HT-29 (cell line): ENCODE measurements around the gene FMN2. TPM values are rescaled to one million over a fixed set of nuclear protein-coding genes. Genes with fewer than 3 reads are reported as not detected.

Experiments
- DNase-seq: peaks from one replicate; pipeline ENCODE4 v3.0.0-alpha.2; 2015; ENCODE audit warnings: low spot score
- total RNA-seq: library from RNA; depleted of rRNA; stranded (reverse); fragments of >200 nt; shearing (Covaris generic); gene quantifications from 2 replicates; pipeline ENCODE4 v1.2.3, GENCODE V29; 2014

Gene FMN2
- total RNA-seq, 1 experiment from 2014 or later, result not detected

GRCh38 chr1:240098534-240098933, 6.9 kb downstream of the FMN2 start:
- DNase-seq, result no peak

- no peak for DNase-seq
Measured at GRCh38 chr1:240099329-240099728, 7.6 kb downstream of the FMN2 start.

DNA sequence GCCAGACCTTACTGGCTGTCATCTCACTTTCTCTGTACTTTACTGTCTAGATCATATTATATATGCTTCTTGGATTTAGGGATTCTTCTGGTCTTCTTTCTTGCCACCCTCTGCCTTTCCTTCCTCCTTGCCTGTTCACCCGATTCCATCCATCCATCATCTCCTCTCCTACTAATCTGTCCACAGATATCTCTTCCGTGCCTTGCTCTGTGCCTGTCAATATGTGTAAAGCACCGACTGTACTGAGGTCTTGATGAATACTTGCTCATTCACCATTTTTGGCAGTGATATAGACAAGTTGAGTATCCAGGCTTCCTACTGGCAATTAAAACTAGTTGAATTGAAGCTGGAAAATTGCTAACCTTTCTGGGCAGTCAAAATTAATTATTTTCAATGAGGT, 8.1 kb downstream of the FMN2 start:
- no peak for DNase-seq

- DNase-seq, result no peak
Measured at GRCh38 chr1:240100371-240100934, 8.8 kb downstream of the FMN2 start.

GRCh38 chr1:240101306-240101705, 9.6 kb downstream of the FMN2 start:
- no peak for DNase-seq

- no peak for DNase-seq
Measured at GRCh38 chr1:240101737-240102136, 10.1 kb downstream of the FMN2 start.

DNA sequence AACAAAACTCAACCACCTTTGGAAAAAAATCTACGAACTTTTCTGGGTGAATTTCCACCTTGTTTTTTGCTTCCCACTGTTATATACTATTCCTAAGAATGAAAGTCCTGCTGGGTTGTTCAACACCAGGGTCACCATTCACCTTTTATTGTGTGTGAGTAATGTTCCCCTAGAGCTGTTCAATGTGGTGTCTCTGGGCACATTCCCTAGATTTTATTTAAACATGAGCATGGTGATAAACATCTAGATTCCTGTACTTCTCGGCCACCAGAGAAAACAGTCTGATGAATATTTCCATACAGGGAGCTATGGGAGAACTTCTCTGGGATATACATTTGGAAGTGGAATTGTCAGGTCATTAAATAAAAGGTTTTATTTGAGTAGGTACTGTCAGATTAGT, 13.0 kb downstream of the FMN2 start:
- no peak for DNase-seq

GRCh38 chr1:240107058-240107684, 15.5 kb downstream of the FMN2 start:
- no peak for DNase-seq

DNA sequence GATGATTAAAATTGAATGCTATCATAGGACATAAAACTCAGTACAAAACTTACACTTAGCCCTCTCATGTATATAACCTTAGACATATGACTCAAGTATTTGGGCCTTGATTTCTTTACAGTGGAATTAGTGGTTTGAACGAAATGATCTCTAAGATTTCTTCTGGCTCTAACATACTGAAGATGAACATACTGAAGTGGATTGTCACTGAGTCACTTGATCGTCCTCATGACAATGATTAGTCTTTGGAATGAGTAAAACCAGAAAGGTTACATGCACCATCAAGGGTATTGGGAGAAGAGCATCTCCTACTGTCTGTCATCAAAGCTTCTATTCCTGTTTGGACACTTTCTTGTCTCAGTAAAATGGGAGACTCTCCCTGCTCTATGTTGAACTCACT, 17.4 kb downstream of the FMN2 start:
- DNase-seq, result no peak

DNA sequence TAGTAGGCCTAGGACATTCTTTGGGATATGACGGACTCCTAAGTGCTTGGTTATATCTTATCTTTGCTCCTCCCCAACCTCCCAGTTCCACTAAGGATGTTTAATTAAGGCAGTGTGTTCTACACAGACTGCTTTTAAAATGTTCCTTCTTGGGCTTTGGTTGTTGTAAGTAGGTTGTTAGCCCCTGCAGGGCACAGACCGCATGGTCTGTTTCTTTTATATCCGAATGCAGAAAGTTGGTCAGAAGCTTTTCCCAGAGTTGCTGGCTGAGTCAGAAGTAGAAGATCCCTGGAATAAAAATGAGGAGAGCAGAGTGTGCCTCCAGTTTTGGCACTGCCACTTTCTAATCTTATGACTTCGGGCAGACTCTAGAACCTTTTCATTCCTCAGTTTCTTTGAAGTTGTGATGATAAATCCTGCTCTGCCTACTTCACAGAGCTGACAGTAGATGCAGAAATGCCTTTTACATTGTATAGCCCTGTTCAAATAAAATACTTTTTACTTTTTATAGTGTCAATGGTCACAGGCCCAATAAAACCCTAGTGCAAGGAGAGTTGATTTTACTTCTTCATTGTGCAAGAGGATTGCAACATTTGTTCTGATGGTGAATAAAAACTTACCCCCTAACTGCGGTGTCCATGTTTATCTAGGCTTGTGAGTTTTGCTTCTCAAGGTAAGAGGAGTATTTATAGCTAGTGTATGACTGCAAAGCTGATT, 18.4 kb downstream of the FMN2 start:
- DNase-seq, result no peak

DNA sequence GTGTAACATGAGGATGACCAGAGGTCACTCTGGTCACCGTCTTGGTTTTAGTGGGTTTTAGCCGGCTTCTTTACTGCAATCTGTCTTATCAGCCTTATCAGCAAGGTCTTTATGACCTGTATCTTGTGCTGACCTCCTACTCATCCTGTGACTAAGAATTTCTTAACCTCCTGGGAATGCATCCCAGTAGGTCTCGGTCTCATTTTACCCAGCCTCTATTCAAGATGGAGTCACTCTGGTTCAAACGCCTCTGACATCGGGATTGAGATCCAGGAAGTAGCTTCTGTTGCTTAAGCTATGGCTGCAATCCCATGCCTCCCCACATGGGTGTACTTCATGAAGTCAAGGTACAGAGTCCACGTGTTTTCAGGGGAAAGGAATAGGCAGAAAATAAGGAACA, 19.9 kb downstream of the FMN2 start:
- DNase-seq, result peak; percentile 7

DNA sequence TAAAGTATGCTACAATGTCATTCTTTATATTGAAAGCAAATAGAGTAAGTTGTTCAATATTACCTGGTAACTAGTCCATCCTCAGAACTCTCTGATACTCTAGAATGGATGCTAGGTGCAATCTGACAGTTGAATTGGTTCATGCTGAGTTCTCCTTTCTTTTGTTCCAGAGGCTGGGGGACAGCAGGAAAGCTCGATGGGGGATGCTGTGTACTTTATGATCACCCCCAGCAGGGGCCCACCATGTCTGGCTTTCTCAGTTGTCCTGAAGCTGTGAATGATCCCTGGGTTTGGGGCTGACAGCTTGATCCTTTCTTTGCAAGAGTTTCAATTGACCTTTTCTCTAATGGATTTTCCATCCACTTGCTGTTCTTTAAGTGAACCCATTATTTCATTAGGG, 22.5 kb downstream of the FMN2 start:
- no peak for DNase-seq

DNA sequence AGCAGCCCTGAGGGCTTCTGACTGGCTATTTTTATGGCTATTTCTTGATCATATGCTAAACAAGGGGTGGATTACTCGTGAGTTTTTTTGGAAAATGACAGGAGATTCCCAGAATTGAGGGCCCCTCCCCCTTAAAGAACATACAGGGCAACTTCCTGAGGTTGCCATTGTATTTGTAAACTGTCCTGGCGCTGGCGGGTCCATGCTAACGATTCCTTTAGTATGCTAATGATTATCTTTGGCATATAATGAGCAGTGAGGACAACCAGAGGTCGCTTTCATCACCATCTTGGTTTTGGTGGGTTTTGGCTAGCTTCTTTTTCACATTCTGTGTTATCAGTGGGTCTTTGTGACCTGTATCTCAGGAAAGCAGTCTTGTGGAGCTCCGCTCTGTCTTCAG, 24.1 kb downstream of the FMN2 start:
- DNase-seq, result no peak

GRCh38 chr1:240116831-240117769, 25.4 kb downstream of the FMN2 start:
- no peak for DNase-seq

- DNase-seq, result no peak
Measured at GRCh38 chr1:240117930-240118329, 26.2 kb downstream of the FMN2 start.

DNA sequence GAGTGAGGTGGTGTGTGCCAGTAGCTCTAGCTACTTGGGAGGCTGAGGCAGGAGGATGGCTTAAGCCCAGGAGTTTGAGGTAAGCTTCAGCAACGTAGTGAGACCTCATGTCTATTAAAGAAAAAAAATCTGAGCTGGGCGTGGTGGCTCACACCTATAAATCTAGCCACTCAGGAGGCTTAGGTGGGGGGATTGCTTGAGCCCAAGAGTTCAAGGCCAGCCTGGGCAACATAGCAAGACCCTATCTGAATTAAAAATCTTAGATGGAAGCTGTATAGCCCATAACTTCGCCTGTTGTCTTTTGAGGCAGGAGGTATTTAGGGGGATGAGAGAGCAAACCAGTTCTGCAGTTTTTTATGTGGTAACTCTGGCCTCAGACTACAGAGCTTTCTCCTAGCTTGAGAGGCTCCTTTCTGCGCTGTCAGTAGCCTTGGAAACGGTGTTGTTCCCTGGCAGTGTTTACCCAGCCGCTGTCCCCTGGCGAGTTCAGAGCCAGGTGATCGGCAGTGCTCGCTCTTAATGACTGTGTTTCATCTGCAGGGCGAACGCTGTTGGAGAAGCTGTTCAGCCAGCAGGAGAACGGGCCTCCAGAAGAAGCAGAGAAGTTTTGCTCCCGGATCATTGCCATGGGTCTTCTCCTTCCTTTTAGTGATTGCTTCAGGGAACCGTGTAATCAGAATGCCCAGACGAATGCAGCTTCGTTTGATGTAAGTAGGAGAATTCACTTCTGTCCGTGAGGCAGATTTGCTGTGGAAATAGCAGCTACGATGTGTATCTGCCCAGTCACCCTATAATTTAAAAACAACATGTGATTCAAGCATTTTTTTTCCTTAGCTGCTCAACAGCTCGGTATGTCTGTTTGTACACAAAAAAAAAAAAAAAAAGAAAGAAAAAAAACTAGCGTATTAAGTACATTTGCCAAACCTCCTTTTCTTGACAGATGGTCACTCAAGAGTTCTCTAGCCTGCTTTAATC, 31.2 kb downstream of the FMN2 start:
- DNase-seq, result peak; percentile 12

DNA sequence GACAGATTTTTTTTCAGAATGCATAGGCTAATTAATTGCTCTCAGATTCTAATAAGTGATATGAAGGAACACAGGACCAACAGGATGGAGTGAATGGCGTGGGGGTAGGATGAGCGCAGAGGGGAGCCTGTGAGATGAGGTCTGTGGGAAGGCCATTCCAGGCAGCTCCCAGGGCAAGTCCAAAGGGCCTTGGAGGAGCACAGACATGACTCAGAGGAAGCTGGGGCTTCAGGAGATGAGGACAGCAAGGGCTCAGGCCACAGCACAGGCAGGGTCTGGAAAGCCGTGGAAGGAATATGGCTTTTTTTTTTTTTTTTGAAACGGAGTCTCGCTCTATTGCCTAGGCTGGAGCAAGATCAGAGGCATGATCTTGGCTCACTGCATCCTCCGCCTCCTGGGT, 35.1 kb downstream of the FMN2 start:
- no peak for DNase-seq

GRCh38 chr1:240128366-240128765, 36.7 kb downstream of the FMN2 start:
- DNase-seq, result no peak

DNA sequence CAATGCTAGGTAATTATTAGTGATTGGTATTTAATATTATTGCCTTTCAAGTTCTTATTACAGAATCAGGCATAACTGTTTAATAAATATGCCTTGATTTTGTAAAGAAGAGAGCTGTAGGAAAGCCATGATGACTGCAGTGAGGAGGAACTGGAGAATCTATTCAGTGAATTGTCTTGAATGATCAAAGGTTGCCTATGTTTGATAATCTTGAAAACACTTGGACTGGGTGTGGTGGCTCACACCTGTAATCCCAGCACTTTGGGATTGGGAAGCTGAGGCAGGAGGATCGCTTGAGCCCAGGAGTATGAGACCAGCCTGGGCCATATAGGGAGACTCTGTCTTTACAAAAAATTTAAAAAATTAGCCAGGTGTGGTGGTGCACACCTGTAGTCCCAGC, 42.4 kb downstream of the FMN2 start:
- no peak for DNase-seq

GRCh38 chr1:240134596-240134995, 42.9 kb downstream of the FMN2 start:
- no peak for DNase-seq

GRCh38 chr1:240136402-240136801, 44.7 kb downstream of the FMN2 start:
- DNase-seq, result no peak
